SU-DHL-6 (cell line): Measurements from ENCODE around the gene ZNF552.

ENCODE experiments used
- EZH2phosphoT487 ChIP-seq: fragments of 200-600 bp; sonication (generic), shearing (Covaris generic); conservative IDR thresholded peaks from 2 replicates; pipeline ENCODE4 v1.6.1; 2018; ENCODE audit warnings: mild to moderate bottlenecking, antibody characterized with exemption, low read length, moderate library complexity, mixed read lengths
- TF ChIP-seq, protein P1 (sequence below): fragments of 200-600 bp; sonication (generic); IDR thresholded peaks from one replicate; pipeline ENCODE4 v1.5.1; 2017; ENCODE audit warnings: antibody characterized with exemption, mild to moderate bottlenecking, low read length, moderate library complexity; ENCODE audit not compliant: insufficient read depth, poor library complexity, severe bottlenecking

DNA sequence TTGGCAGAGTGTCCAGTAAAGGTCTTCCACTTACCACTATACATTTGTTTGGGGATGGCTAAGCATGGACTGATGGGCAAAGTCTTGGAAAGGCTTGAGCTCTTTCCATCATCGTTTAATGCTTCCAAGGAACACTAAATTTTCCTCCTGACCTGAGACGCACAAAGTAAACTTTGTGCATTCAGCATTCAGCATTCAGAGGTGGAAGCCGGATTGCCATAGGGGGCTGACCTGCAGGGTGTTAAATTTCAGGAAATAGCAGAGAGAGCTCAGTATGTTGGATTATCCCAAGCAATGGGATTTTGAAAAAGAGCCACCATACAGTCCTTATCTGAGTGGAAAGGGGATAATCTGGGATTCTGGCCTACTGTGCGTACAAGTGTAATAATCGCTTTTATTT is 14.0 kb downstream of the ZNF552 start:
- TF ChIP-seq, protein P1, sequence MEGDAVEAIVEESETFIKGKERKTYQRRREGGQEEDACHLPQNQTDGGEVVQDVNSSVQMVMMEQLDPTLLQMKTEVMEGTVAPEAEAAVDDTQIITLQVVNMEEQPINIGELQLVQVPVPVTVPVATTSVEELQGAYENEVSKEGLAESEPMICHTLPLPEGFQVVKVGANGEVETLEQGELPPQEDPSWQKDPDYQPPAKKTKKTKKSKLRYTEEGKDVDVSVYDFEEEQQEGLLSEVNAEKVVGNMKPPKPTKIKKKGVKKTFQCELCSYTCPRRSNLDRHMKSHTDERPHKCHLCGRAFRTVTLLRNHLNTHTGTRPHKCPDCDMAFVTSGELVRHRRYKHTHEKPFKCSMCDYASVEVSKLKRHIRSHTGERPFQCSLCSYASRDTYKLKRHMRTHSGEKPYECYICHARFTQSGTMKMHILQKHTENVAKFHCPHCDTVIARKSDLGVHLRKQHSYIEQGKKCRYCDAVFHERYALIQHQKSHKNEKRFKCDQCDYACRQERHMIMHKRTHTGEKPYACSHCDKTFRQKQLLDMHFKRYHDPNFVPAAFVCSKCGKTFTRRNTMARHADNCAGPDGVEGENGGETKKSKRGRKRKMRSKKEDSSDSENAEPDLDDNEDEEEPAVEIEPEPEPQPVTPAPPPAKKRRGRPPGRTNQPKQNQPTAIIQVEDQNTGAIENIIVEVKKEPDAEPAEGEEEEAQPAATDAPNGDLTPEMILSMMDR: no peak
- TF ChIP-seq EZH2phosphoT487: no peak
